ENCODE measurements around the gene PSMA3.

Gene PSMA3

DNA sequence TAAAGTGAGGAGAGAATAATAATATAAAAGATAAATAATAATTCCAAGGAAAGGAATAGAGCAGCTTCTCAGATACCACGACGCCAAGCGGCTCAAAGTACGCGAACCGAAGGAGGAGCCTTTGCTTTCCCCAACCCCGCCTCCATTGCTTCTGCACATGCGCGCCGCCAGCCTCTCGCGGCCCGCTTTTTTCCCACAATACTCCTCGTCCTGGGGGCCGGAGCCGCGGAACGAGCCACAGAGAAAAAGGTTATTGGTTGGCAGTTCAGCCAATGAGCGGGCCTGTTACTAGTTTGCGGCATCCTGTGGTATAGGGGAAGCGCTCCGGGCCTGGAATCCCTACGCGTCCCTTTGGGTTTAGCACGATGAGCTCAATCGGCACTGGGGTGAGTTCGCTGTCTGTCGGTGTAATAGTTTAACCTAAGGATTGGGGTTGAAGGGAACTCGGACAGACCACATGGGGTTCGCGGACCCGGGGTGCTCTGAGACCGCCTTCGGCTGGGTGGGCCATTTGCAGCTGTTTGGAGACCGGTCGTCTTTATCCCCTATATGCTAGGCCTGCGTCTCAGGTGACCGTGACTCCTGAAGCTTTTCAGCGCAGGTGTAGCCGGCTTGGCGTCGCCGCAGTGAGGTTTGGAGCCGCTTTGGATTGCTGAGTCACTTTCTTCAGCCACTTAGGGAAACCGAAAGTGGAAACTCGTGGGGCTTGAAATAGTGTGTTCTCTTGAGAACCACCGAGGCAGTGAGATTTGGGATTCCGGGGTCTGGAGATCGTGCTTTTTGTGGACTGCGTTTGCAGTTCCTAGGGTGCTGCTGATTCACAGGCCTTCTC, at the start of gene PSMA3:
Gene PSMA3 (plus strand): TSS at position 288 of the 832 bp plus-strand sequence. CDS start 78 bp downstream, at position 366.
- peak within 1 kb of the TSS; percentile 95 for H3K4me3 ChIP-seq
- peak within 1 kb of the TSS; percentile 98 for H3K9ac ChIP-seq
- H3K9me3 ChIP-seq = no peaks in the 10 kb centered on the region
- H3K4me1 ChIP-seq = peaks cover 35% of the 10 kb centered on the region
- TF ChIP-seq Cebpa-rat (IDR thresholded peaks at IDR 0.05) = no peak
- peaks cover 47% of the 10 kb centered on the region for H4K20me1 ChIP-seq
- peak within 1 kb of the TSS; percentile 87 for H3K4me2 ChIP-seq
- no peaks in the 10 kb centered on the region for H3K27me3 ChIP-seq
- H3K27ac ChIP-seq = peak within 1 kb of the TSS; percentile 96
- H3K36me3 ChIP-seq = peaks cover 28% of the 10 kb centered on the region

DNA sequence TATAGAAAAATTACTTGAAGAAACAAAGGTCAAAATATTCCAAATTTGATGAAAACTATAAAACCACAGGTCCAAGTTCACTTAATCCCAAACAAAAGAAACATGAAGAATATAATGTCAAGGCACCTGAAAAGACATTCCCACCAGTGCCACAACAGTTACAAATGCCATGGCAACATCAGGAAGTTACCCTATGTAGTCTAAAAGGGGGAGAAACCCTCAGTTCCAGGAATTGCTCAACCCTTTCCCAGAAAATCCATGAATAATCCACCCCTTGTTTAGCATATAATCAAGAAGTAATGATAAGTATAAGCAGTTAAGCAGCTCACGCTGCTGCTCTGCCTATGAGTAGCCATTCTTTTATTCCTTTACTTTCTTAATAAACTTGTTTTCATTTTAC, 48.4 kb upstream of the PSMA3 start:
- H3K9ac ChIP-seq = no peak overlapping the region
- no peak for TF ChIP-seq Cebpa-rat (IDR thresholded peaks at IDR 0.05)
- H3K27ac ChIP-seq = no peak overlapping the region
- H3K9me3 ChIP-seq = no peaks in the 10 kb centered on the region
- no peaks in the 10 kb centered on the region for H4K20me1 ChIP-seq
- H3K4me3 ChIP-seq = no peak overlapping the region
- H3K36me3 ChIP-seq = no peaks in the 10 kb centered on the region
- H3K4me1 ChIP-seq = peaks cover 11% of the 10 kb centered on the region
- no peaks in the 10 kb centered on the region for H3K27me3 ChIP-seq
- no peak overlapping the region for H3K4me2 ChIP-seq

- no peaks in the 10 kb centered on the region for H3K9me3 ChIP-seq
- no peak overlapping the region for H3K4me2 ChIP-seq
- TF ChIP-seq Cebpa-rat (IDR thresholded peaks at IDR 0.05) = no peak
- H4K20me1 ChIP-seq = no peaks in the 10 kb centered on the region
- H3K27ac ChIP-seq = no peak overlapping the region
- H3K27me3 ChIP-seq = no peaks in the 10 kb centered on the region
- peaks cover 4% of the 10 kb centered on the region; the same call in 1 of the 2 replicates for H3K36me3 ChIP-seq
- H3K4me3 ChIP-seq = no peak overlapping the region
- no peak overlapping the region for H3K9ac ChIP-seq
- peaks cover 19% of the 10 kb centered on the region for H3K4me1 ChIP-seq
Measured at GRCh38 chr14:58198086-58198485, 46.6 kb upstream of the PSMA3 start.

DNA sequence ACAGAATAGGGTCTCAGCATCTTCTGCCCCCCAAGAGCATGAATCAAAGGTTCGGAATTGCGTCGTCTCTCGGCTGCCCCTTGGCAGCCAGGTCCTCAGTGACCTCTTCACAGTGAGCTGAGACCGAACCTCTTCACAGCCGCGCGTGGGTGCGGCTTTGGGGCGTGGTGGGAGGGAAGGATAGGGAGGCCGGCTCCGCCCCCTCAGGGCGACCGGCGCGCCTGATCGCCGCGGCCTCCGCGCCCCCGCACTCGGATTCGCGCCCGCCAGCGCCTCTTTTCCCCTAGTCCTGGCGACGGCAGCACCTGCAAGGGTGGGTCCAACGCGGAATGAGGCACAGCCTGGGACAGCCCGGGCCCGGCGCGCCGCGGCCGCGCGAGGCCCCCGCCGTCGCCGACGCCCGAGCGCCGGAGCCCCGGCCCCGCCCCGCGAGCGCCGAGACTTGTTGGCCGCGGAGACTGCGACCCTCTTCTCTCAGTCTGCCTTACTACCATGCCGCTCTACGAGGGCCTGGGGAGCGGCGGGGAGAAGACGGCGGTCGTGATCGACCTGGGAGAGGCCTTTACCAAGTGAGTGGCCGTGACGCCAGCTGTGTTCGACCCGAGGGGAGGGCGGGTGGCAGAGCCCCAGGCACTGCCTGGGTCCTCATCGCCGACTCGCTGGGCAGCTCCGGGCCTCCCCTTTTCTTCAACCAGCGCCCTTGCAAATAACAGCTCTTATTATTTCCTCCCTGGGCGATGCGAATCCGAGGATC, 44.7 kb upstream of the PSMA3 start, which contains the start of gene ACTR10:
Gene ACTR10 (plus strand): TSS at position 424 of the 754 bp plus-strand sequence. CDS start 69 bp downstream, at position 493.
- no peak for TF ChIP-seq Cebpa-rat (IDR thresholded peaks at IDR 0.05)
- H3K27ac ChIP-seq = peak within 1 kb of the TSS; percentile 94
- peak within 1 kb of the TSS; percentile 86 for H3K4me3 ChIP-seq
- peak within 1 kb of the TSS; percentile 93 for H3K9ac ChIP-seq
- no peaks in the 10 kb centered on the region for H3K27me3 ChIP-seq
- H4K20me1 ChIP-seq = 0 out of 2 replicates have a peak, but pooled peaks cover 1% of the 10 kb centered on the region
- H3K36me3 ChIP-seq = peaks cover 16% of the 10 kb centered on the region; the same call in 1 of the 2 replicates
- no peaks in the 10 kb centered on the region for H3K9me3 ChIP-seq
- H3K4me2 ChIP-seq = peak within 1 kb of the TSS; percentile 76
- H3K4me1 ChIP-seq = peaks cover 19% of the 10 kb centered on the region

GRCh38 chr14:58200480-58200841, 44.2 kb upstream of the PSMA3 start:
- Histone ChIP-seq H3K4me1 (peaks cover 19% of the 10 kb centered on the region), H3K9me3 (no peaks in the 10 kb centered on the region), H3K27me3 (no peaks in the 10 kb centered on the region), H4K20me1 (peaks cover 7% of the 10 kb centered on the region; the same call in 1 of the 2 replicates), H3K9ac (peak overlapping the region; percentile 93), H3K27ac (peak overlapping the region; percentile 94), H3K36me3 (peaks cover 21% of the 10 kb centered on the region), H3K4me2 (peak overlapping the region; percentile 76), H3K4me3 (peak overlapping the region; percentile 86)
- TF ChIP-seq Cebpa-rat (IDR thresholded peaks at IDR 0.05) = no peak

DNA sequence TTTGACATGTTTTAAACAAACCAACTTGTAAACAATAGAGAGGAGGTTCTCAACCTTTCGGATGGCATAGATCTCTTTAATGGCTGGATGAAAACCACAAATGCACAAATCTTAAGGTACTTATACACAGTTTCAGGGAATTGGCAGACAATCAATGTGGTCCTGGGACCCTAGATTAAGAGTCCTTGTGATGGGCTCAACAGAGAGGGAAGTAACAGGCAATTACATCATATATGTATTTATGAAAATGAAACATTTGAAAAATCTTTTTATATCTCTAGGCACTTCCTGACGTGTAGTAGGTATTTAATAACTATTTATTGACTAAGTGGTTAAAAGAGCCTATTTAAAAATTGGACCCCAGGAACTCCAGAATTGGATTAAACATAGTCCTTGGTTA, 43.8 kb upstream of the PSMA3 start:
- Histone ChIP-seq H3K36me3 (peaks cover 25% of the 10 kb centered on the region), H3K4me3 (peak overlapping the region; percentile 86), H3K4me2 (peak overlapping the region; percentile 76), H3K27me3 (no peaks in the 10 kb centered on the region), H3K9me3 (no peaks in the 10 kb centered on the region), H3K27ac (peak overlapping the region; percentile 94), H4K20me1 (peaks cover 11% of the 10 kb centered on the region; the same call in 1 of the 2 replicates), H3K9ac (peak overlapping the region; percentile 93), H3K4me1 (peaks cover 19% of the 10 kb centered on the region)
- no peak for TF ChIP-seq Cebpa-rat (IDR thresholded peaks at IDR 0.05)

- no peak for TF ChIP-seq Cebpa-rat (IDR thresholded peaks at IDR 0.05)
Measured at GRCh38 chr14:58213176-58213575, 31.5 kb upstream of the PSMA3 start.

GRCh38 chr14:58215191-58215914, 29.3 kb upstream of the PSMA3 start:
- no peaks in the 10 kb centered on the region for H3K9me3 ChIP-seq

More at GRCh38 chr14:58213176-58213575, 31.5 kb upstream of the PSMA3 start:
- no peaks in the 10 kb centered on the region for H3K9me3 ChIP-seq
- peaks cover 76% of the 10 kb centered on the region for H3K36me3 ChIP-seq
- H3K9ac ChIP-seq = no peak overlapping the region
- H3K4me1 ChIP-seq = no peaks in the 10 kb centered on the region
- no peaks in the 10 kb centered on the region for H4K20me1 ChIP-seq
- no peaks in the 10 kb centered on the region for H3K27me3 ChIP-seq
- no peak overlapping the region for H3K4me2 ChIP-seq
- no peak overlapping the region for H3K27ac ChIP-seq
- H3K4me3 ChIP-seq = no peak overlapping the region

GRCh38 chr14:58216544-58216943, 28.1 kb upstream of the PSMA3 start:
- no peak for TF ChIP-seq Cebpa-rat (IDR thresholded peaks at IDR 0.05)
- Histone ChIP-seq H4K20me1 (no peaks in the 10 kb centered on the region), H3K27ac (no peak overlapping the region), H3K36me3 (peaks cover 63% of the 10 kb centered on the region), H3K4me1 (no peaks in the 10 kb centered on the region), H3K4me2 (no peak overlapping the region), H3K4me3 (no peak overlapping the region), H3K27me3 (no peaks in the 10 kb centered on the region), H3K9me3 (no peaks in the 10 kb centered on the region), H3K9ac (no peak overlapping the region)

More at GRCh38 chr14:58215191-58215914, 29.3 kb upstream of the PSMA3 start:
- H3K4me1 ChIP-seq = no peaks in the 10 kb centered on the region
- no peaks in the 10 kb centered on the region for H4K20me1 ChIP-seq
- no peak overlapping the region for H3K4me2 ChIP-seq
- no peaks in the 10 kb centered on the region for H3K27me3 ChIP-seq
- H3K9ac ChIP-seq = no peak overlapping the region
- no peak overlapping the region for H3K27ac ChIP-seq
- no peak overlapping the region for H3K4me3 ChIP-seq
- TF ChIP-seq Cebpa-rat (IDR thresholded peaks at IDR 0.05) = no peak
- H3K36me3 ChIP-seq = peaks cover 62% of the 10 kb centered on the region

All from BLaER1 (cell line).